Fibroblast of lung (primary cell): ENCODE data around the gene PDIA5. TPM values are rescaled to one million over a fixed set of nuclear protein-coding genes. Genes with fewer than 3 reads are reported as not detected.

Experiments
- DNase-seq, 2 donors: peaks; one replicate each; pipeline versions ENCODE4 v3.0.0 to v3.0.0-alpha.2; 2010; ENCODE audit warnings: low read depth in 2 of 2
- H2AFZ ChIP-seq: 2 replicates; pipeline ENCODE4 v1.5.1; 2012; ENCODE audit warnings: low read length, control low read depth, inconsistent platforms
- H3K27ac ChIP-seq: 2 replicates; pipeline ENCODE4 v1.5.1; 2011; ENCODE audit warnings: low read length, control low read depth; ENCODE audit not compliant: insufficient read depth
- H3K27me3 ChIP-seq: 2 replicates; pipeline ENCODE4 v1.5.1; 2011; ENCODE audit warnings: mild to moderate bottlenecking, low read length; ENCODE audit not compliant: control insufficient read depth, insufficient read depth
- H3K36me3 ChIP-seq: 2 replicates; pipeline ENCODE4 v1.5.1; 2011; ENCODE audit warnings: low read length; ENCODE audit not compliant: control insufficient read depth, insufficient read depth
- H3K4me1 ChIP-seq: 2 replicates; pipeline ENCODE4 v1.5.1; 2011; ENCODE audit warnings: low read length; ENCODE audit not compliant: control insufficient read depth, insufficient read depth; ENCODE audit errors: extremely low read depth
- H3K4me2 ChIP-seq: 2 replicates; pipeline ENCODE4 v1.5.1; 2011; ENCODE audit warnings: low read length, control low read depth; ENCODE audit not compliant: insufficient read depth; ENCODE audit errors: extremely low read depth
- H3K4me3 ChIP-seq, 4 experiments: fragments of 200-600 bp in 1 of 4; sonication (generic) in 1 of 4; replicated peaks in 1 of 4; 2 replicates each; pipeline ENCODE4 v1.5.1; 2011 to 2016; ENCODE audit warnings: low read length in 4 of 4, low read depth in 3 of 4, mild to moderate bottlenecking in 3 of 4, control low read depth in 2 of 4, inconsistent platforms in 1 of 4, mixed read lengths in 1 of 4; ENCODE audit not compliant: insufficient read depth in 1 of 4; ENCODE audit errors: control extremely low read depth in 1 of 4
- H3K79me2 ChIP-seq: 2 replicates; pipeline ENCODE4 v1.5.1; 2012; ENCODE audit warnings: mild to moderate bottlenecking, low read length, inconsistent platforms; ENCODE audit not compliant: control insufficient read depth, insufficient read depth
- H3K9ac ChIP-seq: 2 replicates; pipeline ENCODE4 v1.5.1; 2011; ENCODE audit warnings: mild to moderate bottlenecking, low read length, control low read depth; ENCODE audit not compliant: insufficient read depth
- H3K9me3 ChIP-seq: 2 replicates; pipeline ENCODE4 v1.5.1; 2012; ENCODE audit warnings: low read depth, low read length; ENCODE audit not compliant: control insufficient read depth, insufficient read depth
- H4K20me1 ChIP-seq: 2 replicates; pipeline ENCODE4 v1.5.1; 2011; ENCODE audit warnings: low read length; ENCODE audit not compliant: control insufficient read depth, insufficient read depth; ENCODE audit errors: extremely low read depth
- CTCF ChIP-seq, 2 donors: IDR thresholded peaks in 1 of 2; conservative IDR thresholded peaks in 1 of 2; 1 replicate in 1 of 2; 2 replicates in 1 of 2; pipeline ENCODE4 v1.5.1; 2011 to 2012; ENCODE audit warnings: low read length in 2 of 2, control low read depth in 1 of 2, inconsistent platforms in 1 of 2, low read depth in 1 of 2, mild to moderate bottlenecking in 1 of 2
- EZH2 ChIP-seq: IDR thresholded peaks from 2 replicates; pipeline ENCODE4 v1.5.1; 2012; ENCODE audit warnings: low read length, control low read depth, mild to moderate bottlenecking; ENCODE audit errors: missing control alignments
- polyA plus RNA-seq, 2 donors: library from polyadenylated mRNA; depleted of rRNA in 1 of 2; stranded (reverse) in 1 of 2; unstranded in 1 of 2; fragments of >200 nt; gene quantifications; 2 replicates each; pipeline ENCODE4 v1.2.1, GENCODE V29; 2011 to 2012; ENCODE audit warnings: missing spikeins in 1 of 2
- total RNA-seq: library from RNA; depleted of rRNA; stranded (reverse); fragments of >200 nt; gene quantifications from 2 replicates; pipeline ENCODE4 v1.2.1, GENCODE V29; 2014

Gene PDIA5
- total and polyA plus RNA-seq, 2 donors (not counting 1 experiment from before 2014, with no cell fraction given): 27.9 to 51.4 TPM

DNA sequence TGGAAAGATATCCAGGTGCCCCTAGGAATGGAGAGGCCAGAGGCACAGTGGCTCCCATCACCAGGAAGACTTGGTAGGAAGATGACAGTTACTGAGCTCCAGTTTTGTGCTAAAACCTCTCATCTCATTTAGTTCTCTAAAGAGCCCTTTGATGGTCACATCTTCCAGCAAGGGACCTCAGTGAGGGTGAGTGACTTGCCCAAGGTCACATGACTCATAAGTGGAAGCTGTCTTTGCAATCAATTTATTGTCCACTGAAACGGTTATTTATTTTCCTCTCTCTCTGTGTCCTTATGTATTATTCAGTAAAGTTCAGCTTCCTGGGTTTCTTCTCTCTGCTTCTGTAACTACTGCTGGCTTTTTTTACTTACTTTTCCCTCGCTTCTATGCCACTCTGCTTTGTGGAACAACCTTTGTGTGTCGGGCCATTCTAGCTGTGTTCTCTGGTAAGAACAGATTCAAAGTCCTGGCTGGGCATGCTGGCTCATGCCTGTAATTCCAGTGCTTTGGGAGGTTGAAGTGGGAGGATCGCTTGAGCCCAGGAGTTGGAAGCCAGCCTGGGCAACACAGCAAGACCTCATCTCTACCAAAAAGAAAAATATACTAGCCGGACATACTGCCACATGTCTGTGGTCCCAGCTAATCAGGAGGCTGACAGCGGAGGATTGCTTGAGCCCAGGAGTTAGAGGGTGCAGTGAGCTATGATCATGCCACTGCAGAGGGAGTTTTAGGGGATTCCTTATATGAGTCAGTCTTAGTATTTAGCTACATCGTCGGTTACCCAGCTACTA is 55.9 kb downstream of the PDIA5 start:
- H3K27ac ChIP-seq: peak overlapping the region; percentile 37
- TF ChIP-seq EZH2 (no peak), CTCF (conservative IDR thresholded peaks at IDR 0.05 in 1 of 2, IDR thresholded peaks at IDR 0.05 in 1 of 2; ENCODE audit: low read depth in 1 of 2, low read length in 2 of 2) (no peak)
- H3K9me3 ChIP-seq: no peaks in the 10 kb centered on the region
- H3K27me3 ChIP-seq: no peaks in the 10 kb centered on the region
- H3K36me3 ChIP-seq: peaks cover 13% of the 10 kb centered on the region
- no peak overlapping the region for H3K4me2 ChIP-seq
- H3K9ac ChIP-seq: no peak overlapping the region
- H4K20me1 ChIP-seq: no peaks in the 10 kb centered on the region
- no peak overlapping the region for H2AFZ ChIP-seq
- peaks cover 10% of the 10 kb centered on the region for H3K4me1 ChIP-seq
- DNase-seq: peak; percentile 12 to 55
- no peaks in the 10 kb centered on the region for H3K79me2 ChIP-seq
- H3K4me3 ChIP-seq: no peak overlapping the region

DNA sequence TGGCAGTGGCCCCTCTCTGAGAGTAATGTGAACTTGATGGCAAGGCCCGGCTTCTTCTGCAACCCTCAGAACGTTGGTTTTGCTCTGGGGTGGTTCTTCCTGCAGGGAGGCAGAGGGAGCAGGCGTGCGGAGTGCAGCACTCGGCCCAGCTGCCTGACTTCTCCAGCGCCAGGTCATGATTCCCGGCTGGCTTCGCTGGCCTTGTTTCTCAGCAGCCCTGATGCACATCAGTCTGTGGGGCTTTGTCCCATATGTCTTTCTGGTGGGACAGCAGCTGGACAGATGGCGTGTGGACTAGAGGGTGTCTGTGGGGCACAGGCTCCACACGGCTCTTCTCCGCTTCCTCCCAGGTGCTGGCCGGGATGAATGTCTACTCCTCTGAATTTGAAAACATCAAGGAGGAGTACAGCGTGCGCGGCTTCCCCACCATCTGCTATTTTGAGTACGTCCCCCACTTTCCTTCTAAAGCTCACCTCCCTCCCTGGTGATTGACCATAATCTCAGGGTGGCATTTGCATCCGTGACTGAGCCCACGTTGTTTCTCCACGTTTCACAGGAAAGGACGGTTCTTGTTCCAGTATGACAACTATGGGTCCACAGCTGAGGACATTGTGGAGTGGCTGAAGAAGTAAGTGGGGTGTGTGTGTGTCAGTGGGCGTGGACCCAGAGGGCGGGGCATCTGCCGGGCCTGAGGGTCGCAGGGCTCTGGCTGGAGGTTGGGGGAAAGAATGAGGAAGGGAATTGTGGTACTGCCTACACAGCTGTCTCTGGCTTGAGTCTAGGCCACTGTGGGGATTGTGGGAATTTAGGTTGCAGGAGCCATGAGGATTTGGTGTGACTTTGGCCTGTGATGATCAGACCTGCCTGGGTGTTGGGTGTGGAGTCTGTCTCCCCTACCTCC is 57.1 kb downstream of the PDIA5 start:
- no peaks in the 10 kb centered on the region for H3K79me2 ChIP-seq
- H3K27ac ChIP-seq: peak overlapping the region; percentile 3
- H2AFZ ChIP-seq: no peak overlapping the region
- H3K4me2 ChIP-seq: no peak overlapping the region
- H3K27me3 ChIP-seq: no peaks in the 10 kb centered on the region
- DNase-seq: no peak
- no peak overlapping the region for H3K4me3 ChIP-seq
- TF ChIP-seq EZH2 (no peak), CTCF (conservative IDR thresholded peaks at IDR 0.05 in 1 of 2, IDR thresholded peaks at IDR 0.05 in 1 of 2; ENCODE audit: low read depth in 1 of 2, low read length in 2 of 2) (no peak)
- H3K36me3 ChIP-seq: peaks cover 11% of the 10 kb centered on the region
- no peak overlapping the region for H3K9ac ChIP-seq
- no peaks in the 10 kb centered on the region for H3K9me3 ChIP-seq
- no peaks in the 10 kb centered on the region for H4K20me1 ChIP-seq
- H3K4me1 ChIP-seq: peaks cover 10% of the 10 kb centered on the region

DNA sequence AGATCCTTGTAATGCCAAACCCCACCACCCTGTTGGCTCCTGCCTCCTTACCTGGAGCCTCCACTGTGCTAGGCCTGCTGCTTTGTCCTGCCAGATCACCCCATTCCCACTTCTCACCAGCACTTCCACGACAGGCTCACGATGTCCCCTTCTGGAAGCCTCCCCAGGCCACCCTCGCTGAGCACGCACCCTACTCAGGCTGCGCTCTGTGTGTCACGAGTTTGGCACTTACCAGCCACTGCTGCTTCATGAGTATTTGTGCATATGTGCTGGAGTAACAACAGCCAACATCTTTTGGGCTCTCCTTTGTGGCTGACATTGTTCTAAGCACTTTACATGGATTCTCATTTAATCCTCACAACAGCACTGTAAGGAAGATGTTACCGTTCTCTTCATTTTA is 58.1 kb downstream of the PDIA5 start:
- Histone ChIP-seq H3K27ac (no peak overlapping the region), H3K4me1 (peaks cover 5% of the 10 kb centered on the region), H3K4me2 (no peak overlapping the region), H4K20me1 (no peaks in the 10 kb centered on the region), H3K4me3 (no peak overlapping the region), H3K9me3 (no peaks in the 10 kb centered on the region), H3K36me3 (peaks cover 9% of the 10 kb centered on the region), H3K27me3 (no peaks in the 10 kb centered on the region), H3K9ac (no peak overlapping the region), H3K79me2 (no peaks in the 10 kb centered on the region), H2AFZ (no peak overlapping the region)
- no peak for TF ChIP-seq CTCF (conservative IDR thresholded peaks at IDR 0.05 in 1 of 2, IDR thresholded peaks at IDR 0.05 in 1 of 2; ENCODE audit: low read depth in 1 of 2, low read length in 2 of 2)
- TF ChIP-seq EZH2: no peak
- no peak for DNase-seq
